GM18505 (cell line): ENCODE data around the gene ITGB5.

ENCODE experiments used
- ATAC-seq: cut with Tn5 transposase; IDR thresholded peaks from one replicate; pipeline ENCODE4 v1.9.1; 2021; ENCODE audit not compliant: unreplicated experiment
- POLR2A ChIP-seq: IDR thresholded peaks from 4 replicates; pipeline ENCODE4 v1.6.1; 2011; ENCODE audit warnings: borderline replicate concordance; ENCODE audit not compliant: insufficient read depth, insufficient read length; ENCODE audit errors: extremely low read depth

Gene ITGB5

GRCh38 chr3:124772081-124772831, 114.9 kb downstream of the ITGB5 start:
- TF ChIP-seq POLR2A: no peak
- ATAC-seq: no peak

- no peak for TF ChIP-seq POLR2A
Observed at GRCh38 chr3:124771083-124771445, 116.1 kb downstream of the ITGB5 start.

GRCh38 chr3:124770336-124771082, 116.7 kb downstream of the ITGB5 start:
- no peak for TF ChIP-seq POLR2A
- ATAC-seq: no peak

More at GRCh38 chr3:124771083-124771445, 116.1 kb downstream of the ITGB5 start:
- no peak for ATAC-seq

DNA sequence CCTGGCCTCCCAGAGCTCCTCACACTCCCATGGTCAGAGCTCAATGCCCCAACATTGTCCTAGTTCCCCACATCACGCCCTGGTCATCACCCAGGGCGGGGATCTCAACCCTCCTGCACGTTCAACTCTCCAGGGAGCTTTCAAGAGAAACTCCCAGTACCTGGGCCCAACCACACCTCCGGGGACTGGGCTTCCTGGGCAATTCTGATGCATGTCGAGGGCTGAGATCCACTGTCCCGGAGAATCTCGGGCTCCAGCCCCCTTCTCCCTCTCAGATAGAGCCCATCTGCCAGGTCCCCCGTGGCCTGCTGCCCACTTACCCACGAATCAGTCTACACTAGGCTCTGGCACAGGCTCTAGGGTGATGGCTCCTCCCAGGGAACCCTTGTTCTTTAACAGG, 117.7 kb downstream of the ITGB5 start:
- ATAC-seq: no peak
- TF ChIP-seq POLR2A: no peak

DNA sequence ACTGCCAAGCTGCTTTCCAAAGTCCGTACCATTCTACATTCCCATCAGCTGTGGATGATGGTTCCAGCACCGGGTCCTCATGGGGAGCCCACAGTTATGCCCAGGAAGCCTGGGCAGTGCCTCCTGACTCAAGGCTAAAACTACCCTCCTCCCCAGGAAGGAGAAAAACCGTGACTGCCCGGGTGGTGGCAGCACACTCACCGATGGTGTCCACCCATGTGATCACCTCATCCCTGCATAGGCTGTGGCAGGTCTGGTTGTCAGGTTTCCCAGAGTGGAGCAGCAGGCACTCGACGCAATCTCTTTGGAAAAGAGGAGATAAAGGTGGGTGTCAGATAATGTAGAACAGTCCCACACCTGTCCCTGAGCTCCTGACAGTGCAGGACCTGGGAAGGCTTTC, 118.4 kb downstream of the ITGB5 start:
- TF ChIP-seq POLR2A: no peak
- ATAC-seq: no peak

DNA sequence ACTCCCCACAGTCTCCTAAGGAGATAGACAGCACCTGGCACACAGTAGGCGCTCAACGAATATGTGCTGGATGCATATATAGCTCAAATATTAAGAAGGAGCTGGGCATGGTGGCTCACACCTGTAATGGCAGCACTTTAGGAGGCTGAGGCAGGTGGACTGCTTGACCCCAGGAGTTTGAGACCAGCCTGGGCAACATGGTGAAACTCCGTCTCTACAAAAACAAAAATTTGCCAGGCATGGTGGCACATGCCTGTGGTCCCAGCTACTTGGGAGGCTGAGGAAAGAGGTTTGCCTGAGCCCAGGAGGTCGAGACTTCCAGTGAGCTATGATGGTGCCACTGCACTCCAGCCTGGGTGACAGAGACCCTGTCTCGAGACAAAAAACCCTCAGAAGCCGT, 119.5 kb downstream of the ITGB5 start:
- no peak for TF ChIP-seq POLR2A
- ATAC-seq: no peak

DNA sequence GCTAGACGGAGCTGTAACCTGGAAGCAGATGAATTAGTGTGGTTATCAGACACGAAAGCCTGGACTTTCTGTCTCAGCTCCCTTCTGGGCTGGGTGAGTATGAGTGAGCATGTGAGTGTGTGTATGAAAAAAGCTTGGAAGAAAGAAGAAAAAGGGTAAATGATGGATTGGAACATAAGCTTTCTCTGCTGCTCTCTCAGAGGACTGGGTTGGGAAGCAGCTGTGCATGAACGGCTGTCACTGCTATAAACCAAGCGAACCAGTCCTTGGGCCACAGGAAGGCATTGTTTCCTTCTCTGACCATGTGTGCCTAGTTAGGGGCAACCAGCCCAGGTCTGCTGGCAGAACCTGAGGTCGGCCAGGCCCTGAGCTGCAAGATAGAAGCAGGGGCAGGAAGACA, 119.9 kb downstream of the ITGB5 start:
- no peak for ATAC-seq
- TF ChIP-seq POLR2A: no peak

GRCh38 chr3:124766113-124767095, 120.8 kb downstream of the ITGB5 start:
- TF ChIP-seq POLR2A: no peak
- no peak for ATAC-seq

DNA sequence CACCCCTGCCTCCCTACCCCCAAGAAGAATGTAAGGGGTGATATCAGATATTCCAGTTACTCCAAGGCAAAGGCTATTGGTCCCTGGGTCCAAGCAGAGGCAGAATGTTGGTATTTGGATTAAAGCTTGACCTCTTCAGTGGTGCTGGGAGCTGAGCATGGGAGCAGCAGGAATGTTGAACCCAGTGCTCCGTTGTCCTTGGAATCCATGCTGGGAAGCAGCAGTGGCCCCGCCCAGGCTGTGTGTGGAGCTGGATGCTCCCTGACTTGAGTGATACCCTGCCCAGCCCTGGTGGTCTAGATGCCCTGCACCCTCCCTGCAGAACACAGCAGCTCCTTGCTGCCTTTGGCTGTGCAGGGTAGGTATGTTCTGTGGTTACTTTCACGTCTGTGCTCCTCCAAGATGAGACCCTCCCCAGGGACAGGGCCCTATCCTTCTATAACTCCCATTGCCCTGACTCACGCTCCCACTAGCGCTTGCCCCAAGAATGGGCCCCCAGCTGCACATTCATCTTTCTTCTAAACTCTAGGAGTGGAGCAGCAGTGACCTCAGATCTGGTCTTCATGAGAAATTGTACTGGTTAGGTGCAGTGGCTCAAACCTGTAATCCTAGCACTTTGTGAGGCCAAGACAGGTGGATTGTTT, 121.8 kb downstream of the ITGB5 start:
- no peak for ATAC-seq
- no peak for TF ChIP-seq POLR2A

DNA sequence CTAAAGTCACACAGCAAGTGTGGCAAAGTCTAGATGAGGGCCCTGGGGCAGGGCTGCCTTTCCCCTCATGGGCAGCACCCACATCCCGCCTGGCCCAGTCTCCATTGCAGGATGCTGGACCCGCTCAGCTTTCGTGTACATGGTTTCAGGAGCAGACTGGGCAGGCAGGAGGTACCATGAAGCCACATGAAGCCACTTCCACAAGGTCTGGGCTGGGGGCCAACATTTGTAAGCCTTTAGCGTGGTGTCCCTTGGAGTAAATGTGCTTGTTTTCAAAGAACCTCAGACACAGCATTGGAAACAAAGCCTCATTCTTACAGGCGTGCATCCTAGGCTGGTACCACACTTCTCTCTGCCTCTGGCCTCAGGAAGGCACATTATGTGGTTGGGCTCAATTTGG, 122.4 kb downstream of the ITGB5 start:
- no peak for ATAC-seq
- no peak for TF ChIP-seq POLR2A

DNA sequence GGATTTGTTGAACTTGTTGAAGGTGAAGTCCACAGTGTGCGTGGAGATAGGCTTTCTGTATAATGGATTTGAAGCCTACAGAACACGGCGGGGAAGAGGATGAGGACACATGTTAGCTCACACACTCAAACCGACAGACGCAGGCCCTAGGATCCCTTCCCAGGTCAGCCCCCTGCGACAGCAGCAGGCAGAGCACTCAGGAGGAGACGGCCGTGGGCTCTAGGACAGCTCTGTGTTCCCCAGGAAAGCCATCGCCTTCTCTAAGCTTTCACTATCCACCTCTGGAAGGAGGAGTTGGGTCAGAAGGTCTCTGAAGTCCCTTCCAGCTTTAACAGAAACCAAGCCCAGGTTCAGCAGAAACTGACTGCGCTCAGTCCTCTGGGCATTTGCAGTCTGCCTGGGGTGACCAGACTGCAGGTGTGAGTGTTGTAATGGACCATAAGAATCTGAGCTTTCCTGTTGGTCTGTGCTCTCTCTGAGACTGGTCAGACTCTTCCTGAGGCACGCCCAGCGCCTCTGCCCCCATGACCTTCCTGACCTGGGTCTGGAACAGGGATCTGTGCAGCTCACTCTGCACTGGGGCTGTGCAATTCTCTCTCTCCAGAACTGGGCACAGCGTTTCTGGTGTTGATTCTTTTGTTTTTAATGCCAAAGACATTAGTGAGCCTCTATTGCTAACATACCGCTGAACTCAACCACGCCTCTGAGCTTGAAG, 123.4 kb downstream of the ITGB5 start:
- no peak for TF ChIP-seq POLR2A
- ATAC-seq: no peak

- ATAC-seq: no peak
- no peak for TF ChIP-seq POLR2A
Observed at GRCh38 chr3:124763206-124763605, 124.0 kb downstream of the ITGB5 start.
